GM19238 (cell line): ENCODE measurements around the gene PLS1.

ENCODE experiments used
- DNase-seq: peaks from one replicate; pipeline ENCODE4 v3.0.0; 2011; ENCODE audit warnings: low spot score; ENCODE audit not compliant: insufficient read length

Gene PLS1

GRCh38 chr3:142636664-142637063 is 40.5 kb downstream of the PLS1 start:
- DNase-seq = no peak

DNA sequence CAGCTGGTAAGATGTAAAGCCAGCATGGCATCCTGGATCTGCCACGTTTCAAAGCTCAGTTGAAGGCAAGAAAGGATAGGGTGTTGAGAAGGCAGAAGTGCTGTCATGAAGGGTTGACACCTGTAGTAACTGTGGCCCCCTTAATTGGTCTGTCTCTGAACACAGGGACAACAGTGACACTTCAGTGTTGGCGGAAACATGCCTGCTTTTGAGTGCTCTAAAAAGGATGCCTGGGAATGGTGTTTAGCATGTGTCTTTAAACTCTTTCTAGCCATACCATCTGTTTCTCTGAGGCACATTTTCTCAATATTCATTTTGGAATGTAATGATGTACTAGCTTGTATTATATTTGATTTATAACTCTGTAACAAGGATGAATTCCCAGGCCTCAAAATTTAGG is 42.1 kb downstream of the PLS1 start:
- DNase-seq = no peak

GRCh38 chr3:142641504-142641903 is 45.3 kb downstream of the PLS1 start:
- DNase-seq = no peak

DNA sequence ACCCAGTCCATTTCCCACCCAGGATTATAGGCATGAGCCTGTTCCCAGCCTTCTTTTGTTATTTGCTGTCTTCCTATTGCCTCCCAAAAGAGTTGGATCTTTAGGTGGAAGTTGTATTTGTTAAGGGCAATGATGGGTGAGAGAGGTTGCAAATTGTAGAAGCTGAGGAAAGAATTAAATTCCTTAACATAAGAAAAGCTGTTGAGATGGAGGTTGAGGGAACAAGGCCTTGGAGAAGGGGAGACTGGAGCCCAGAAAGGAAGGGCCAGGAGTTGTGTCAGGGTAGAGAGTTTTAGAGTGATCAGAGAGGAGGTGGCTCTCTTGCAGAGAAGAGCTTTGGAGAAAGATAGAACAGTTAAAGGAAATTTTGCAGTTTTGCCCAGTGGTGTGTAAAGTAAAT is 46.8 kb downstream of the PLS1 start:
- no peak for DNase-seq

DNA sequence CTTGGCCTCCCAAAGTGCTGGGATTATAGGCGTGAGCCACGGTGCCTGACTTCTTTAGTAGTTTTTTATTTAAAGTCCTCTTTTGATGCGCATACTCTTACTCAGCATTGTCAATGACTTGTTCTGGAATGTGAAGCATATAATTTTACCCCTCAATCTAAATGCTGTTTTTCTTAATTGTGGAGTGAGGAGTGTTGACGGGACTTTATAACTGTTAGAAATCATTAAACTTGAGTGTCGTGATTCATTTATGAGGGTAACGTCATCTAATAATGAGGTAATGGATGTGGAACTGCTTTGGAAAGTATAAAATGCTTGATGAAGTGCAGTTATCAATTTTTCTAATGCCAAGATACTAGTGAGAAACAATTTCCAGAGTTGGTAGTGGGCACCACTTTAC is 48.3 kb downstream of the PLS1 start:
- no peak for DNase-seq

GRCh38 chr3:142645236-142645793 is 49.1 kb downstream of the PLS1 start:
- DNase-seq = no peak

DNA sequence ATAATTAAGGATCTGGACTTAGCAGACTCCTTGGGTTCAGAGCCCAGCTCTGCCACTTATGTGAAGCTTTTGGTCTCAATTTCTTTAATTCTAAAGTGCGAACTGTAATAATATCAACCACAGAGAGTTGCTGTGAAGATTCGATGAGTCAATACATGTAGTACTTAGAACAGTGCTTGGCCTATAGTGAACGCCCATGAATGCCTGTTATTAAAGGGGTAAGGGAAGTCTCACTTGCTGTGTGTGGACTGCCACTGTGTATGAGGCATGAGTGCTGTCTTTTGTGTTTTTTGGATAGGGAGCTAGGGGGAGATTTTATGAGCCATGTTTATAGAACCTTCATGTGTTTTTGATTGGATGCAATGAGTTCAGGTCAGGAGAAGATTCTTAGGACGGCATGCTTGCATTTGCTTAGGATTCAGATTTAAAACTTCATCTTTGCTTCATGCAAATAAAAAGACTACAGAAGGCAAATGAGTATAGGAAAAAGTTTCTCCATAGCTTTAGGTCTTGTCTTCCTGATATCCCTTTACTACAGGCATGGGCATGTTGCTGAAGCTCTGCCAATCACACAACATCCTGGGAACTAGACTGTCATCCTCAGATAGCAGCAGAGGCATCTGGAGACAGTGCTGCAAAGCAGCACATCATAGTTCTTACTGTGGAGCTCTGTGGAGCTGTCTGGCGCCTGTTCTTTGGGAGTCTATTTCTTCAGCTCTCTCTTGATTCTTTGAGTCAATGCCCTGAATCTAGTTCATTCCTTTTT is 50.0 kb downstream of the PLS1 start:
- no peak for DNase-seq

DNA sequence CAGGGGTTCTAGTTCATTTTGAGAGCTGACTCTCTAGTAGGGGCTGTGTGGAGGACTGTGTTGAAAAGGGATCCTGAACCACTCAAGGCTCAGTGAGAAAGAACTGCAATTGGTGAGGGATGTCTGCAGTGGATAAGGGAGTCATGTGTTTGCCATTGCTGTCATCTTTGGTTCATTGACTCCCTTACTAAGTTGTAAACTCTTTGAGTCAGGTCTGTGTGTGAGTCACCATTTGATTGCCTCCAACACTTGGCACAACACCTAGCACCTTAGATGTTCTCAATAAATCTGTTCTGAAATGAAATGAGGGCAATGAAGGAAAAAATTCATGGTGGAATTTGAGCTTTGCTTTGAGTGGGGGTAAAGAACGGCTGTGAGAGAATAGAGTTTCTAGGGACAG is 51.7 kb downstream of the PLS1 start:
- DNase-seq = no peak

GRCh38 chr3:142648950-142649349 is 52.8 kb downstream of the PLS1 start:
- no peak for DNase-seq

- no peak for DNase-seq
These were observed 54.0 kb downstream of the PLS1 start for GRCh38 chr3:142650001-142650693.

DNA sequence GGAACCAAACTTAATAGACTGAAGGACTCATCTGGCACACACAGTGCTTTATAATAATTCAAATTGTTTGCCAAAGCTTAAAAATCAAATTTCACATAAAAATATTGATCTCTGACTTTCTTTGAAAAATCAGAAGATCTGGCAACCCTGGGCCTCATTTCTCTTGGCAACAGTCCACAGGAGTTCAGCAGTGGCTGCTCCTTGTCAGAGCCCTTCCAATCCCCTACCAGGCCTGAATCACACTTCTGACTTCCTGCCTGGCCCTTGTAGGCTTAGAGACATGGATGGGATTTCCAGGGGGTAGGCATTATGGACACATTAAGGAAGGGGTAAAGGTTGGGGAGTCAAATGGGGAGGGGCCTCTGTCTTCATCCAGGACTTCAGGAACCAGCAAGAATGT is 55.5 kb downstream of the PLS1 start:
- no peak for DNase-seq

GRCh38 chr3:142652826-142653292 is 56.7 kb downstream of the PLS1 start:
- no peak for DNase-seq

GRCh38 chr3:142656575-142656974 is 60.4 kb downstream of the PLS1 start:
- DNase-seq = no peak

GRCh38 chr3:142657033-142657432 is 60.8 kb downstream of the PLS1 start:
- no peak for DNase-seq

DNA sequence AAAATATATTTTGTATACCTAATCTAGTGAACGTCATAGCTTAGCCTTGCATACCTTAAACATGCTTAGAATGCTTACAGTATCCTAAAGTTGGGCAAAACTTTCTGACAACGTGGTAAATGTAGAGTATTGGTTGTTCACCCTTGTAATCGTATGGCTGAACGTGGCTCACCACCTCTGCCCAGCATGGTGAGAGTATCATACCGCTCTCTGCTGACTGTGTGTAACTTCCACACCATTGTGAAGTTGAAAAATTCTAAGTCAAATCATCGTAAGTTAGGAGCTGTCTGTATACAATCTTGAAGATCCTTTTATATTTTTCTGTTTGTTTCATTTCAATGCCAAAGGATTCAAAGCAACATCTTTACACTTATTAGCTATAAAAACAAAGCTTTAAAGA is 64.2 kb downstream of the PLS1 start:
- no peak for DNase-seq

DNA sequence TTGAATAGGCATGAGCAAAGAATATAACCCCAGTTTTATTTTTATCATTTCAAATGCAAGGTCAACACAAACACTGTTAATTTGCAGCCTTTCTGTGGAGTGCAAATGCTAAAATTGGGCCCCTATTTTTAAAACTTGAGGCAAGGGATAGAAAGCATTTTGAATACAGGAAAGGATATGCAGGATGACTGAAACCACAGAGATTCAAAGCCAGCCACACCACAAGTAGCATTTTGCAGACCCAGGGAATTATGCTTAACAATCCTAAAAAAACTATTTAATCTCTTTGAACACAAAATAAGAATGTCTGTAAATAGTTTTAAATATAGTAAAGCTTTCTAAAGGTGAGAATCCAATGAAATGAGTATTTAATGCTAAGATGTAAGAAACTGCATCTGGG is 64.7 kb downstream of the PLS1 start:
- DNase-seq = no peak

GRCh38 chr3:142663865-142664264 is 67.7 kb downstream of the PLS1 start:
- DNase-seq = no peak

- no peak for DNase-seq
These were observed 68.1 kb downstream of the PLS1 start for GRCh38 chr3:142664311-142664710.

DNA sequence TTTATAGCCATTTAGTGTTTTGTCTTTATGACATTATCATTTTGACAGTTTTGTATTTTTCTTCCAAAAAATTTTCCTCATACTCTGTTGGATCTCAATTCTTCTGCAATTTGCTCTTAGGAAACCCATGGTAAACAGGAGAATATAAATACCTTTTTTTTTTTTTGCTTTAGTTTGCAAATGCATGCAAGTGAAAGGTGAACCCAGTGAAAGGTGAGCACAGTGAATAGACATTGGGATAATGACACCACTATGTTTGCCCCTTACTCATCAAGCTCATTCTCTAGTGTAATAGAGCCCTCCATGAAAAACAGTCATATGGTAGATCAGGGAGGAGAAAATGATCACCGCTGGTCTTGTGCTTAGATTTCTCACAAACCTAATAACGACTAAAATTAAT is 68.6 kb downstream of the PLS1 start:
- no peak for DNase-seq

GRCh38 chr3:142670120-142670519 is 73.9 kb downstream of the PLS1 start:
- no peak for DNase-seq

DNA sequence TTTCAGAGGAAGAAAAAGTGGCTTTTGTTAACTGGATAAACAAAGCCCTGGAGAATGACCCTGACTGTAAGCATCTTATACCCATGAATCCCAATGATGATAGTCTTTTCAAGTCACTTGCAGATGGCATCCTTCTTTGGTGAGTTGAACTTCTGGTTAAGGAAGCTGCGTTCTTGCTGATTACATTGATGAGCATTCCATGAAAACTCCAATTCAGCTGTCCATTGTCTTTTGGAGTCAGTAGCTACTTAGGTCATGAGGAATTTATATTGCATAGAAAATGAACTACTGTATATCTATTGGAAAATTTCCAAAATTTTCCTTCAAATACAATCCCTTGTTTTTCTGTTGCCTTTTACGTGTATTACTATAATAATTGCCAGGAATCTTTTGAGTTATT is 80.0 kb downstream of the PLS1 start:
- DNase-seq = no peak

GRCh38 chr3:142680710-142681109 is 84.5 kb downstream of the PLS1 start:
- DNase-seq = no peak

DNA sequence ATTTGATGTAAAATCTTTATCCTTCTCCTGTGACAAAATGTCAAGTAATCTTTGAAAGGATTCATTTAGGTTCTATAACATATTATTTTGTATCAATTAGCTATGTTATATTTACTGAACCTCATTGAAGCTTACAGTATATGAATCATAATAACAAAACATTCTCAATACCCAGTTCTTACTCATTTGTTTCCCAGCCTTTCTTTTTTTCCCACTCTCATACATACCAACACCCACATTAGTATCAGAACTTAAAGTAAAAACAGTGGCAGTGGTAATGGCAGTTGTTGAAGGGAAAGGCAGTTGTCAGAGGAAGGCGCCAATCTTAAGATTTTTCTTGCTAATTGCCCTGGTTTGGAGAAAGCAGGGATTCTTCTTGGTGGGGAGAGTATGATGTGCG is 94.4 kb downstream of the PLS1 start:
- DNase-seq = no peak
